NCI-H82 (cell line): ENCODE measurements around the gene CAB39.
"Not testable (repeated sequence)": the region's sequence is repeated elsewhere in the genome, so short reads cannot be mapped to it uniquely, and the experiment has no call there.

Experiments used
- DNase-seq: peaks from one replicate; lab custom pipeline; 2025; lab: John Stamatoyannopoulos, UW

The CAB39 gene

GRCh38 chr2:230715201-230715600, 2.6 kb downstream of the CAB39 start:
- DNase-seq, result no peak

- DNase-seq, result no peak
These were observed 3.9 kb downstream of the CAB39 start for GRCh38 chr2:230716588-230716987.

DNA sequence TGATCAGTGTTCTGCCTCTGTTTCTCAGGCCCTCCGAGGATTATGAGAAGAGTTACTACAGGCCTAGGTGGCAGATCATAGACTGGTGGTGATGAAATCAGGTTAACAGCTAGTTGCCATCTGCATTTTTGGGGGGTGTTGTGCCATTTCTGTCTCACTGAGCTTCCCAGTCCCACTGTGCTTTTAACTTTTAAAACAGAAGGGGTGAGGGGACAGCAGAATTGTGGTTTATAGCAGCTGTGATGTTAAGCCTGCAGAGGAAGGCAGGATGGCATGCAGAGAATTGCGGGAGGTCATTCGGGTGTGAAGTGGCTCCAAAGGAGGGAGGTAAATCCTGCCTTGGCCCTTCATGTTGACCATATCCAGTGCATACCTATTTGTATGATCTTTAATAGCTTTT, 5.0 kb downstream of the CAB39 start:
- DNase-seq, result no peak

DNA sequence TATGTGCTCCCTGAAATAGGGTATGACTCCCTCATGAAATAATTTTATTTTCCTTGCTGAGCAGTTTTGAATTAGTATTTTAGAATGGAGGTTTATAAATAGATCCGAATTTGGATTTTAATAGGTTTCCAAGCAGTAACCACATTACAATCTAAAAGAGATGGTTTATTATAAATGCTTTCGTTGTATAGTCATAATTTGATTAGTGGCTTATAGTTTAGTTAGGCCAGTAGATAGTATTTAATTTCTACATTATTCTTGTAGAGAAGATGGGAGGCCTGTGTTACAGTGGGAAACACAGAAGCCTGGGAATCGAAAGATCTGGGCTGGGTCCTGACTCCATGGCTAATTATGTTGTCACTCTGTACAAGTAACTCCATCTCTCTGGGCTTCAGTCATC, 6.7 kb downstream of the CAB39 start:
- no peak for DNase-seq

GRCh38 chr2:230721712-230722111, 9.1 kb downstream of the CAB39 start:
- DNase-seq, result no peak

DNA sequence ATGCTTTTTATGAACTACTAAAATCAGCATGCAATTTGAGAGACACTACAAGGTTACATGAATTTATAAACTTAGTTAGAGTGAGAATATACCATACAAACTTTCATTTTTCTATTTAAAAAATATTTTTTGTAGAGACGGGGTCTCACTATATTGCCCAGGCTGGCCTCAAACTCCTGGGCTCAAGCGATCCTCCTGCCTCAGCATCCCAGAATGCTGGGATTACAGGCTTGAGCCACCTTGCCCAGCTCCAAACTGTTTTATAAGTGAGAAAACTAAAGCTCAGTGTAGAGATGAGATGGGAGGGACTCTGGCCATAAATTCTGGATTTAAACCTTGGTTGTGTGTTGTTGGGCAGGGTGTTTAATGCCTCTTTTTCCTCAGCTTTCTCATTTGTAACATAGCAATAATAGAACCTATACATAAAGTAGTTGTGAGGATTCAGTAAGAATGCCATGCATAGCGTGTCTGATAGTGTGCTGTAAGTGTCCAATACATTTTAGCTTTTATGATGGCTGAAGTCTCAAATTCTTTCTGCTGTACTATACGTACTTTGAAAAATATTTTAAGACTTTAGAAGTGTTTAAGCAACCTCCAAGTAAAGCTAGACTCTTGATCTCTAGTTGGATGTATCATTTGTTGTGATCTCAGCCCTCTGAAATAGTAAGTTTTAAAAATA, 9.7 kb downstream of the CAB39 start:
- no peak for DNase-seq

DNA sequence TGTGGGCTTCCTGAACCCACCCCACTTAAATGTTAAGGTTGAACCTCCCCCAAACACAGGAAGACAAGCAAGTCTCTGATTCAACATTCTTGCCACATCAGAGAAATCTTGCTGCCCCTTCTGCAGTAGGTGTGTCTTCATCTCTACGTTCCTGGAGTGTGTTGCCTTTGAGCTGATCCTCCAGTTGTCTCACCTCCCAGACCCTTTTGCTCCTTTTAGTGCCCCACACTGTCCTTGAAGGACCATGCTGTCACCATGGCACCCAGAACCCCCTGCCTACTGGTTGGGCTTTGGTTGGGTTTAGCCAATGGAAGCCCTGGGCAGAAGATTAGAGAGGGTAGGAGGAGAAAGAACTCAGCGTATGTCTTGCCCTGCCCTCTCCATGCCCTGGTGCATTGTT, 10.7 kb downstream of the CAB39 start:
- no peak for DNase-seq

GRCh38 chr2:230724957-230725356, 12.3 kb downstream of the CAB39 start:
- not testable (repeated sequence) for DNase-seq

DNA sequence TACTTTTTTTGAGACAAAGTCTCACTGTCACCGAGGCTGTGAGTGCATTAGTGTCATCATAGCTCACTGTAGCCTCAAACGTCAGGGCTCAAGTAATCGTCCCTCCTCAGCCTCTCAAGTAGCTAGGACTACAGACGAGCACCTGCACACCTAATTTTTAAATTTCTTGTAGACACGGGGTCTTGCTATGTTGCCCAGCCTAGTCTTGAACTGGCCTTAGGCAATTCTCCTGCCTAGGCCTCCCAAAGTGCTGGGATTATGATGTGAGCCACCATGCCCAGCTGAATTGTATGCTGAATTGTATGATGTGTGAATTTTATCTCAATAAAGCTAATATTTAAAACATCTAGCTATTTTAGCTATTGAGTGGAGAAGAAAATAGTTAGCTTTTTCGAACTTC, 18.9 kb downstream of the CAB39 start:
- no peak for DNase-seq

- no peak for DNase-seq
These were observed 20.3 kb downstream of the CAB39 start for GRCh38 chr2:230732914-230733401.

- DNase-seq, result no peak
These were observed 21.9 kb downstream of the CAB39 start for GRCh38 chr2:230734247-230735175.

- no peak for DNase-seq
These were observed 23.2 kb downstream of the CAB39 start for GRCh38 chr2:230735884-230736283.

DNA sequence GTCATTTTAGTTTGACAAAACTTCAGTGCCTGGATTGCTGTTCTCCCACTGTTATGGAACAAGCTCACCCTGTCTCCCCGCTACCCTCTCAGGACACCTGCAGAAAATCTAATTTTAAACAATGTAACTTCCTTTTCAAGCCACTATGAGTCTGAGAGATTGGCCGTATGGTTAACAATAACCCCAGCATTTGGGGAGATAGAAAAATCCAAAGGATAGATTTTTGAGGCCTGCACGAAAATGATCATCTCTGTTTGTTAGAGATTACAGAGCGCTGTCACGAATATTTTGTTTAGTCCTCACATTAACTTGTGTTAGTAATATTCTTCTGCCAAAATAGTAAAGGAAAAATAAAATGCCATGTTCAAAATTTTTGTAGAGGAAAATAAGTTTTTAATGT, 24.7 kb downstream of the CAB39 start:
- no peak for DNase-seq

GRCh38 chr2:230737791-230738226, 25.2 kb downstream of the CAB39 start:
- DNase-seq, result no peak

- no peak for DNase-seq
These were observed 25.8 kb downstream of the CAB39 start for GRCh38 chr2:230738391-230738811.

GRCh38 chr2:230738924-230739323, 26.3 kb downstream of the CAB39 start:
- DNase-seq, result no peak

DNA sequence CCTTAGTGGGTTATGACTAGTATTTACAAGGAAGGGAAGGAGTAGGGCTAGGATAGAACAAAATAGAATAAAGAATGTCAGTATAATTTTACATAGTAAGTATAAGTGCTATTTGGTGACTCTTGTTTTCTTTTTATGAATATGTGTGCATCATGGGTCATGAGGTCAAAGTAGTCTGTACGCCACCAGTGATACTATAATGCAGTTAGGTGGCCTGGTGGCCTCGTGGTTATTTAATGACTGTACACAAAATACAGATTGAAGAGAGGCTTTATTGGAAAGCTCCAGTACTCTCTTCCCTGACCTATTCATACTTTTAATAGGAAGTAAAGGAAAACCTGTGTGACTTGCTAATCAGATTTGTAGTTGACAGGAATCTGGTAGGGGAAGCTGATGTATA, 27.3 kb downstream of the CAB39 start:
- DNase-seq, result no peak

- DNase-seq, result no peak
These were observed 30.1 kb downstream of the CAB39 start for GRCh38 chr2:230742781-230743180.

- no peak for DNase-seq
These were observed 33.6 kb downstream of the CAB39 start for GRCh38 chr2:230746213-230746612.

DNA sequence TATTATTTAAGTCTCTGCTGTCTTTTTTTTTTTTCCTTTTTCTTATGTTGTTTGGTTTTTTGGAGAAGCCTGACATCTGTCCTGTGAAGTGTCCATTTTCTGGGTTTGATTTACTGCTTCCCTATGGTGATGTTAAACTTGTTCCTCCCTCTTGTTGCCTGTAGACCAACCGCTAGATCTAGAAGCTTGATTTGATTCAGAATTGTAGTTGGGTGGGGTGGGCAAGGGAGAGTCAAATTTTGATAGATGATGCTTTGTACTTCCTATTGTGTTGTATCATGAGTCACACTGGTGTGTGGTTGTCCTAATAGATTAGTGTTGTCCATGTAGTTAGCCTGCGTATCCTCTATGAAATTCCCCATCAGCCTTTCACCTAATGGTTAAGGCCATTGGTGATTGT, 35.4 kb downstream of the CAB39 start:
- no peak for DNase-seq

GRCh38 chr2:230749111-230749510, 36.5 kb downstream of the CAB39 start:
- no peak for DNase-seq

- no peak for DNase-seq
These were observed 38.4 kb downstream of the CAB39 start for GRCh38 chr2:230751062-230751461.

- no peak for DNase-seq
These were observed 41.6 kb downstream of the CAB39 start for GRCh38 chr2:230754200-230754599.
